GM21381 (cell line): ENCODE data around the gene HTT.

Experiments
- ATAC-seq: cut with Tn5 transposase; IDR thresholded peaks from one replicate; pipeline ENCODE4 v1.9.1; 2021; ENCODE audit warnings: mild to moderate bottlenecking, moderate library complexity; ENCODE audit not compliant: unreplicated experiment

Gene HTT

DNA sequence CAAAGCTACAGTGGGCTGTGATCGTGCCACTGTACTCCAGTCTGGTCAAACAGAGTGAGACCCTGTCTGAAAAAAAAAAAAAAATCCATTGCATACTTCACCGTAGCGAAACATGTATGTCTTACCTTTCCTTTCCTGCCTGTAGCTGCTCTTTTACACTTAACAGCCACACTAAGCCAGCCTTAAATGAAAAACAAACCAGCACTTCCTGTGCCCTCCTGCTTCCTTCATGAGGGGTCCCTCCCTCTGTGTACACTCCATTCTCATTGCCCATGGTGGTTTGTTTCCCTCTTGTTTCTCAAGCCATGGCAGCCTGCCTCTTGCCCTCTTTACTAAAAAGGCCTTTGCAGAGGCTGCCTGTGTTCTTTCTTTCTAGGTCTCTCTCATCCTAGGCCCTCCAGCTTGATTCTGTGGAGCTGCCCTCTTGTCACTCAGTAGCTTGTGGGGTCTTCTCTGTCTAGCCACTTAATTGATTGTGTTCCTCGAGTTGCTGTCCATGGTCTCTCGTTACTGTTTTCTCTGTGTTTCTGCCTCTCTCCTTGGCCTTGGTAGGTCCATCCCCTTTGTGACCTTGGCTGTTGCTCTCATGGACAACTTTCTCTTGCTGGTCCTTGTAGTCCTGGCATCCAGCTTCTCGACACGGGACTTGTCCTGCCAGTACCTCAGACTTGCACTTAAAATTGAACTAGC lies 122.3 kb downstream of the HTT start:
- no peak for ATAC-seq

DNA sequence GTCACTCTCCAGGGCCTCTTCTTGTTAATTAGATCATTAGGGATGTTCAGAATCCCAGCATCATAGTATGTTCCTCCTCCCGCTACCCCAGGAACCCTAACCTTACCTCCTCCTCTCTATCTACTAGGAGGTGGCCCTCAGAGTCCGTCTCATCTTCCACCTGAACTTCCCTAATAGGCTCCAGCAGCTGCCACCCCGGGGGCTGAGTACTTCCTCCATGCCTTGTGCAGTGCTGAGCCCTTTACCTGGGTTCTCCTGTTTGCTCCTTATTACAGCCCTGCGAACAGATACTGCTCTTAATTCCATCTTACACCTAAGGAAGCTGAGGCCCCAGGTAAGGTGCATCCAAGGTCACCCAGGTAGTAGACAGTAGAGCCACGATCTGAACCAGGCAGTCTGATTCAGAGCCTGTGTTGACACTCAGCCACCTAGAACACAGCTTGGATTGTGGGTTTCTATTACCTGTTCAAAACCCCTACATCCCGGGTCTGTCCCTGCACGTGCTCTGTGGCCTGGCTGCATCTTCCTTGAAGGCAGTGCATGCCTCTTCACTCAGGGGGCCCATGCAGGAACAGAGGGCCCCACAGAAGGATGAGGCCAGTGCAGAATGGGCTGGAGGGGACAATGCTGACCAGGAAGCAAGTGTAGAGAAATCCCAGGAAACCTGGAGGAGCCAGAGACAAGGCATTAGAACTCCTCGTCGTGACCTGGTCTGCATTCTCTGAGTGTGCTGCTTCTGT lies 123.1 kb downstream of the HTT start:
- ATAC-seq = no peak

DNA sequence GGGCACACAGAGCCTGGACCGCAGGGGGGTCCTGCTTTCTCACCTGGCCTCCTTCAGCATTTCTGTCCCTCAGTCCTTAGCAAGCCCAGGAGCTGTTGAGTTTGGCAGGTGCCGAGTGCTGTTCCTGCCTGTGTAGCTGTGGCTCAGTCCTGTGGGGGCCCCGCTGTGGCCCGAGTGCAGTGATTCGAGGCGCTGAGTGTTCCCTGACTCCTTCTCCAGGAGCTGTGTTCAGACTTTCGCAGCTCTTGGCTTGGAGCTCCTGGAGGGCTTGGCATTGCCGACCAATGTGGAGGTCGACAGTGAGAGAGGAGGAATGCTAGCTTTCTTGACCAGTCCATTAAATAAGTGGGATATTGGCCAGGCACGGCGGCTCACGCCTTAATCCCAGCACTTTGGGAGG lies 124.4 kb downstream of the HTT start:
- ATAC-seq = no peak

DNA sequence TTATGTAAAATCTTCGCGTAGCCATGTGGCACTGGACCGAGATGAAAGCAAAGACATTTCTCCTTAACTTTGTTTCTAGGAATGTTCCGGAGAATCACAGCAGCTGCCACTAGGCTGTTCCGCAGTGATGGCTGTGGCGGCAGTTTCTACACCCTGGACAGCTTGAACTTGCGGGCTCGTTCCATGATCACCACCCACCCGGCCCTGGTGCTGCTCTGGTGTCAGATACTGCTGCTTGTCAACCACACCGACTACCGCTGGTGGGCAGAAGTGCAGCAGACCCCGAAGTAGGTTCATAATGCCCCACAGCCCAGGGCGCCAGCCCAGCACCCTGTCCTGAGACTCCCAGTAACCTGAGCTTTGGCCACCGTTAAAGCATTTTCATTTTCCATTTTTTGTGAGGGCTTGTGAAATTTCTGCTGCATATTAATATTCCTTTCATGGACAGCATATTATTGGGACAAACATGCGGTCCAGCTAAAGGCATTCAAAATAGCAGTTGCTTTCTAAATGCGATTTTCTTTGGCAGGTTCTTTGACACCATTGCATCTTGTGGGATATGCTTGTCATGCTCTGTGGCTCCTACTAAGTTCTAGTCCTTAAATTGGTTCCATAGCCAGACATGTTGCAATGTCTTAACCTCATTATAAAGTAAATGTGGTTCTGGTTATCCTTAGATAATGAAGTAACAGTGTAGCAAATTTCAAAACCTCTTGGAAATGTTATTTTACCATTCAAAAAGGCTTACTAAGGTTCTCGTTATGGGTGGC lies 125.4 kb downstream of the HTT start:
- no peak for ATAC-seq

DNA sequence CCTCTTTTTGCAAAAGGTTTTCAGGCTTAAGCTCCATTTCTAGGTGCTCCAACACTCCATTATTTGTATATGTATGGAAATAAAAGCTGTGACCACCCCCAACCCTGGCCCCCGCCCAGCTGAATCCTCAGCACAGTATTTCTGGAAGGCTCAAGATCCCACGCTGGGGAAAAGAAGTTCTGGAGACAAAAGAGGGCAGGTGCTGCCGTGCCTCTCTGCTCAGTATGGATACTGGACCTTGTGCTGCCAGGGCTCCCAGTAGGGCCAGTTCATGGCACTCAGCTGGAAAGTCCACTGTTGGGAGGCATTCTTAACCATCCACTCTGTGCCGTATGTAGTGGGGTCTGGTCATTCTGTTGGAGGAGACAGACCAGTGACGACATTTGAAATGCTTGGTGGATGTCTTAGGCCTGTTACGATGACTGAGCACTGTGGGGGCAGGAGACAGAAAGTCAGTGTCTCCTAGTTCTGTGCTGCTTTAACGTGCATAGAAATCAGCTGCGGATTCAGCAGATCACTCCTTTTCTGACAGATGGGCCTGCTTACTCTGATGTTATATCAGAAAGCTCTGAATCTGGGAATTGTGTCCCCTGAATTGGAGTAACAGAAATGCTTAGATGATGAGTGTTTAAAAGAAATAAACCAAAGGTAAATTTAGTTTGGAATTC lies 126.1 kb downstream of the HTT start:
- no peak for ATAC-seq

DNA sequence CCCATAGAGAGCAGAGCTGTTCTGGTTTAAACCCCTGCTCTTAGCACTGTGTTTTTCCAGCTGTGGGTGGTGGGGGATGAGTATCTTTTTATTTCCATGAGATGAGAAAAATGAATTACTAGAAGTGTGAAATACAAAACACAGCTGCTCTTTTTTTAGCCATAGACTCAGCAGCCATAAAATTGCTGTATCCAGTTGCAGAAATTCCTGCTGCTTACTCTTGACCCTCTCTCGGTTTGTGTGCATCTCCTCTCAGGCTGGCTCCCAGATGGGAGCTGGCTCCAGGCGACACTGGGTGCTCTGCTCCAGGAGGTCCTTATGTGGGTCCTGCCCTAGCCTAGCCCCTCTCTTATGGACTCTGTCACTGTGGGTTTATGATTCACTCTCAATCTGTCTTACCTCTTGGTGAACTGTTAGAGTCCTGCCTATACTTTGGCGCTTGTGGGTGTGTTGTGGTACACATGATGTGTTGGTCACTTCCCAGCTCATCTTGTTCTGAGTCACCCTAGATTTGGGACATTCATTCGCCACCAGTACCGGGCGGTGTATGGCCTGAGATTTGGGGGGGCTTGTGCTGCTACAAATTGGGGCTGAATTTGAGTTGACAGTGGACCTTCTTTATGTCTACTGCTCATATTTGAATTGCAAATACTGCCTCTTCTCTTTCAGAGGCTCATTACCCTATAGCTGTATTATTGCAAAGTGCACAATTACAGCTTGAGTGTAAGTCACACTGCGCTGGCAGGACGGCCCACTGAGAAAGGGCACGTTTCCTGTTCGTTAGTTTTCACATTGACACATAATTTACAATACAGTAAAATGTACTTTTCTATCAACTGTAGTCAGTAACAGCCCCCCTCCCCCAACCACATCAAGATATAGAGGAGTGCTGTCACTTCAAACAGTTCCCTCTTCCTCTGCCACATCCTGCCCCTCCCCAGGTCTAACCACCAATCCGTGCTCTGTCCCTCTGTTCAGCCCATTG lies 127.5 kb downstream of the HTT start:
- ATAC-seq = peak; percentile 64

DNA sequence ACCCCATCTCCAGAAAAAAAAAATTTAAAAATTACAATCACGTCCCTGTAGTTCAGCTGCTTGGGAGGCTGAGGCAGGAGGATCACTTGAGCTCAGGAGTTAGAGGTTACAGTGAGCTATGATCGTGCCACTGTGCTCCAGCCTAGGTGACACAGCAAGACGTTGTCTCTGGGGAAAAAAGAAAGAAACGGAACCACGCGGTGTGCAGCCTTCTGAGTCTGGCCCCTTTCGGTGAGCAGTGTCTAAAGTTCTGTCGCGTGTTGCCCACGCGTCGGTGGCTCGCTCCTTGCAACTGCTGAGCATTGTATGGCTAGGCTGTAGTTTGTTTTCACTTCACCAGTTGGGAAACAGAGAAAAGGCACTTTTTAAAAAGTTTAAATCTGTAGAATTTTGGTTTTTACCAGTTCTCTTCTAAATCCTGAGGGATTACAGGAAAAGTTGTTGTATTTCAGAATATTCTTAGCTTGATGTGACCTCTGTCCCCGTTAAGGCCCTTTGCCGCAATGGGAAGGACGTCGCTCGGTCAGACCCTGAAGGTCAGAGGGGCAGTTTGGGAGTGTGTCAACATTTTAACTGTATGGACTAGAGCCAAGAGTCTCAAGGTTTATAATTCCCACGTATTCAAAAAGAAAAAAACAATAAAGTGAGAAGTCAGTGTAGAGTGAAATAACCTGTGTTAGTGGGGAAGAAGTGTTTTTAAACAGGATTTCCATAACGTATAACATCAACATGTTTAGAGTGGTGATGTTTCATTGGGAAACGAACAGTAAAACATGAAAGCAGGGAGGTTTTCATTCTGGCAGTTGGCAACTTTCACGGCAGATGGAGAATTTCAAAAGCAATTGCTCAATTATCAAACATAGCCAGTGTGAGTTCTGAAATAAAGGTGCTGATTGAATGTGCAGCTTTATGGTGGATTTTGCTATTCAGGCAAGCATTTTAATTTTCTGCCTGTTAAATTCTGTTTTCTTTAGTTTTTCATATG lies 128.6 kb downstream of the HTT start:
- ATAC-seq = peak; percentile 13

DNA sequence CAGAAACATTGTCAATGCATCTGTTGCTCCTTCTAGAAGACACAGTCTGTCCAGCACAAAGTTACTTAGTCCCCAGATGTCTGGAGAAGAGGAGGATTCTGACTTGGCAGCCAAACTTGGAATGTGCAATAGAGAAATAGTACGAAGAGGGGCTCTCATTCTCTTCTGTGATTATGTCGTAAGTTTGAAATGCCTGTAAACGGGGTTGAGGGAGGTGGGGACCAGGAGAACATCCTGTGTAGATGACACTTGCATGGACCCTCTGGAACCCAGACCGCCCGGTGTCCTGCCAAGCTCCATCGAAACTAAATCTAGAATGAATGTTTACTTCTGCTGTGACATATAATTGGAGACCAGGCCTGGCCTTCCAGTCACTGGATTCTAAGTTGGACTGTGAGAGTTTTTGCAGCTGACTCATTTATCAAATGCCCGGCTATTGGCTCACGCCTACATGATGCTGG lies 129.5 kb downstream of the HTT start:
- ATAC-seq = no peak

DNA sequence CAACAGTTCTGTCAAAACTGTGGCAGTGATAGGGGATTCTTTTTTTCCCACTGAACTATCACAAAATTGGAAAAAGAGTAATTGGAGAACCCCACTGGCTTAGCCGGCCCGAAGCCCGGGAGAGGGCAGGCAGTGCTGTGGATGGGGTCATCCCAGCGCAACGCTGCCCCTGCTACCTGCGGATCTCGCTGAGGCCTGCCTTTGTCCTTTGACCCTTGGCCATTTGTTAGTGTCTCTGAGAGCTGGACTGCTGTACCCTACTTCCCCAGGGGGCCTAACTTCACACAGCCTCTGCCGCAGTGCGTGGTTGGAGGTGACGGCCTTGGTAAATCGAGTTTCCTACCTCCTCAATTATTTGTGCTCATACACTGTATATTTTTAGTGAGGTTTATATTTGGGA lies 131.5 kb downstream of the HTT start:
- no peak for ATAC-seq

DNA sequence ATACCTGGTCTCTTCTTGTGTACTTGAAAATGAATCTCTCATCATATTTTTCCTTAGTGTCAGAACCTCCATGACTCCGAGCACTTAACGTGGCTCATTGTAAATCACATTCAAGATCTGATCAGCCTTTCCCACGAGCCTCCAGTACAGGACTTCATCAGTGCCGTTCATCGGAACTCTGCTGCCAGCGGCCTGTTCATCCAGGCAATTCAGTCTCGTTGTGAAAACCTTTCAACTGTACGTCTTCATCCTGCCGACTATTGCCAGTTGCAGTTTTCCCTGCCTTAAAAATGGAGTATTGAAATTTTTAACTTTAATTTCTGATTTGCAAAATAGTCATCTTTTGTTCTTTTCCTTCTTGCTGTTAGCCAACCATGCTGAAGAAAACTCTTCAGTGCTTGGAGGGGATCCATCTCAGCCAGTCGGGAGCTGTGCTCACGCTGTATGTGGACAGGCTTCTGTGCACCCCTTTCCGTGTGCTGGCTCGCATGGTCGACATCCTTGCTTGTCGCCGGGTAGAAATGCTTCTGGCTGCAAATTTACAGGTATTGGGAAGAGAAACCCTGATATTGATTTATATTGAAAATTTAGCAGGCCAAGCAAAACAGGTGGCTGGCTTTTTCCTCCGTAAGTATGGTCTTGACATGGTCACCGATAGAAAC lies 132.1 kb downstream of the HTT start:
- ATAC-seq = no peak

DNA sequence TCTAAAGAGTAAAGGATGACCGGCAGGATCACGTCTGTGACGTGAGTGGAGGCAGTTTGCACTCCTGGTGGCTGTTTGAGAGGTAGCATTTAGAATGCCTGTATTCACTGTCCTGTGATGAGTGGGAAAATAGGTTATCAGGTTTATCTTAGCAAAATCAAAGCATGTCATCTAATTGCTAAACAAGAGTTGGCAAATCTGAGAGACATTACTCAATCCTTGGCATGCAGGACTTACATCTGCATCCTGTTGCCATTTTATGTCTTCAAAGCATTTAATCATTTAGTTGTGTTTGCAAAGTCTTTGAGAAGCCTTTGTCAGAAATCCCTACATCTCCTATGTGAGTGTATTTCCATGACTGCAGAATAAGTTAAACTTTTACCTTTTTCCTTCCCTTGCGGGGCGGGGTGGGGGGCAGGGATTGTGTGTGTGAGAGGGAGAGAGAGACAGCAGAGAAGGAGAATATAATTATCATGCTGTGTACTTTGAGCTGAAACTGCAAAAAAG lies 133.1 kb downstream of the HTT start:
- no peak for ATAC-seq

DNA sequence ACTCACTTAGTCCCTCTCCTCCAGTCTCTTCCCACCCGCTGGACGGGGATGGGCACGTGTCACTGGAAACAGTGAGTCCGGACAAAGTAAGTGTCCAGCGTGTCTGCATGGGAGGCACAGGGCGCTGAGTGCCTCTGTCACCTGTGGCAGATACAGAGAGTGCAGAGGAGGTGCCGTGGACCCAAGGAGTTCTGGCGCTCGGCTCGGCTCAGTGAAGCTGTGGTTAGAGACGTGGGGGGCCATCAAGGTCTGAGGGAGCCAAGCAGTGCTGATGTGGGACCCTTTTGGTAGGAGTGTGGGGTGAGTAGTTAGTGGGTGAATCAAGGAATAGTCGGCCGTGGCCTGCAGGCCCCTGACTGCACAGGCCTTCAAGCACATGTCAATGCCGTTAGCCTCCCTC lies 134.3 kb downstream of the HTT start:
- ATAC-seq = no peak

DNA sequence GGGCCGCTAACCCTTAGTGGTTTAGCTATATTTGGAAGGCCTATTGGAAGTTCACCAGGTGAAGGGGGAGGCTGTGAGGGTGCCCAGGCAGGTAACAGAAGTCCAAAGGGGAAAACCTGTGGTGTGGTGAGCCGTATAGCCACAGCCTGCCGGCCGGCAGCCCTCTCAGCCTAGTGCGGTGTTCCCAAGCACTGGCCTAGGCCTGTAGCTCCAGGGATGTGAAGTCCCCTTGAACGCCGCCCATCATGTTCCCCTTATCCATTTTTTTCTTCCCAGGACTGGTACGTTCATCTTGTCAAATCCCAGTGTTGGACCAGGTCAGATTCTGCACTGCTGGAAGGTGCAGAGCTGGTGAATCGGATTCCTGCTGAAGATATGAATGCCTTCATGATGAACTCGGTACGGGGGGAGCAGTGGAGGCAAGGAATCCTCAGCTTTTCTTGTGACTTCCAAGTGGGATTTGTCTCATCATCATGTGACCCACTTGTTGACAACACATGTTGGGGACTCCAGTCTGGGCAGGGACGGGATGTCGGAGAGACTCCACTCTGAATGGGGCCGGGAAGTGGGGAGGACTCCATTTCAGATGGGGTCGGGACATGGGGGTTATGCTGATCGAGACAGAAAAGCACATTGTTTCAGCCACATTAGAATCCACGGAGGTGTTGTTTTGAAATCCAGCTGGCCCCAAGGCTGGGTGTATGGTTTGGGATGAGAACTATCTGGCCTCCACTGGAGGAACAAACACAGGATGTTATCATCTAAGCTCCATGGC lies 135.3 kb downstream of the HTT start:
- no peak for ATAC-seq

DNA sequence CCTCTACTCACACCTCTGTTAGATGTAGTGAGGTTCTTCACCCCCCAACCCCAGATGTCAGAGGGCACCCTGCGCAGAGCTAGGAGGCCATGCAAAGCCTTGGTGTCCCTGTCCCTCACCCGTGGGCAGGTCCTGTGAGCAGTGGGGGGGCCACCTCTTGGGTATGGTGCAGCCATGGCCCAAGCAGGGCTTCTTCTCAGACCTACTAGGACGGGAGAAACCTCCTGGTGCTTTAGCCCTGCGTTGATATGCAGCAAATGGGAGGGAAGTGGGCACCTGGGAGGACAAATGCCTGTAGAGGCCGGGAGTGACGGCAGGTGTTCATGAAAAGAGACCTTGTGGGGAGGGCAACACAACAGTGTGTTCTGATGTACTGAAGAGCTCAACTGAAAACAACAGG lies 136.0 kb downstream of the HTT start:
- no peak for ATAC-seq

DNA sequence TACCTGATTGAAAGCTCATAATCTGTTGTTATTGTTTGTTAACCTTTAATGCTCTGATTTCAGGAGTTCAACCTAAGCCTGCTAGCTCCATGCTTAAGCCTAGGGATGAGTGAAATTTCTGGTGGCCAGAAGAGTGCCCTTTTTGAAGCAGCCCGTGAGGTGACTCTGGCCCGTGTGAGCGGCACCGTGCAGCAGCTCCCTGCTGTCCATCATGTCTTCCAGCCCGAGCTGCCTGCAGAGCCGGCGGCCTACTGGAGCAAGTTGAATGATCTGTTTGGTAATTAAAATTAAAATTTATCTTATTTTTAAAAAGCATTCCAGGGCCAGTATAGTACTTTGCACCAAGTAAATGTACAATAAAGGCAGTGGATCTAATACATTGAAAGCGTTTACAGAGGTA lies 137.4 kb downstream of the HTT start:
- no peak for ATAC-seq

DNA sequence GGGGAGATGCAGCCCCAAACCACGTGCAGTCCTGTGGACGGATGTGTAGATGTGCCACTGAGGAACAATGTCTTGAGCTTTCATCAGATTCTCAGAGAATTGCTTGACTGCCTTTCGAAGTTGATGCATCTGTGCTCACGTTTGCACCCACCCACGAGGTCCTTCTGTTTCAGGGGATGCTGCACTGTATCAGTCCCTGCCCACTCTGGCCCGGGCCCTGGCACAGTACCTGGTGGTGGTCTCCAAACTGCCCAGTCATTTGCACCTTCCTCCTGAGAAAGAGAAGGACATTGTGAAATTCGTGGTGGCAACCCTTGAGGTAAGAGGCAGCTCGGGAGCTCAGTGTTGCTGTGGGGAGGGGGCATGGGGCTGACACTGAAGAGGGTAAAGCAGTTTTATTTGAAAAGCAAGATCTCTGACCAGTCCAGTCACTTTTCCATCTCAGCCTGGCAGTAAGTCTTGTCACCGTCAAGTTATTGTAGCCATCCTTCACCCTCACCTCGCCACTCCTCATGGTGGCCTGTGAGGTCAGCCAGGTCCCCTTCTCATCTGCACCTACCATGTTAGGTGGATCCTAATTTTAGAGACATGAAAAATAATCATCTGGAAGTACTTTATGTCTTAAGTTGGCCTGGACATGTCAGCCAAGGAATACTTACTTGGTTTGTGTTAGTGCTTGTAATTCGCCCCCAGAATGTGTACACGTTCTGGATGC lies 138.1 kb downstream of the HTT start:
- no peak for ATAC-seq

DNA sequence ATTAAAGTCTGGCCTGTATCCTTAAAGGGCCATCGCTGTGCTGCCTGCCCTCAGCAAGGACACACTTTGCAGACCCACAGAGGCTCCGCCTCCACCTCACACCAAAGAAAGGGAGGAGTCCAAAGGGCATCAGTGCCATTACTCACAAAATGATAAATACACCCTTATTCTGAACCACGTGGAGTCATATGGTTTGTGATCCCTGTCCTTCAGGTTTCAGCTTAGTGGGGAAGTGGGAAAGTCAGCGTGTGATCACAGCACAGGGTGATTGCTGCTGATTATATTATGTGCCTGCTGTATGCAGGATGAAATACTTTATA lies 138.6 kb downstream of the HTT start:
- no peak for ATAC-seq
